ENCODE data around the gene HOXA1.
"Not testable (repeated sequence)": the region's sequence is repeated elsewhere in the genome, so short reads cannot be mapped to it uniquely, and the experiment has no call there.

HOXA1 gene

GRCh38 chr7:27046854-27047549 is 48.8 kb downstream of the HOXA1 start:
- no peak for DNase-seq (ENCODE audit: low spot score)

- not testable (repeated sequence) for DNase-seq (ENCODE audit: low spot score)
Observed at GRCh38 chr7:27045972-27046371, 49.8 kb downstream of the HOXA1 start.

GRCh38 chr7:27045066-27045465 is 50.7 kb downstream of the HOXA1 start:
- not testable (repeated sequence) for DNase-seq (ENCODE audit: low spot score)

All from Ammon's horn (tissue), 1 donor.